GM12801 (cell line): Measurements from ENCODE around the gene AP2A2.

ENCODE experiments used
- TF ChIP-seq, protein P1 (sequence below): IDR thresholded peaks from one replicate; pipeline ENCODE4 v1.5.1; 2011; ENCODE audit warnings: control low read depth; ENCODE audit not compliant: insufficient read length; ENCODE audit errors: extremely low read depth

The AP2A2 gene

GRCh38 chr11:986270-986951 is 60.7 kb downstream of the AP2A2 start:
- TF ChIP-seq, protein P1, sequence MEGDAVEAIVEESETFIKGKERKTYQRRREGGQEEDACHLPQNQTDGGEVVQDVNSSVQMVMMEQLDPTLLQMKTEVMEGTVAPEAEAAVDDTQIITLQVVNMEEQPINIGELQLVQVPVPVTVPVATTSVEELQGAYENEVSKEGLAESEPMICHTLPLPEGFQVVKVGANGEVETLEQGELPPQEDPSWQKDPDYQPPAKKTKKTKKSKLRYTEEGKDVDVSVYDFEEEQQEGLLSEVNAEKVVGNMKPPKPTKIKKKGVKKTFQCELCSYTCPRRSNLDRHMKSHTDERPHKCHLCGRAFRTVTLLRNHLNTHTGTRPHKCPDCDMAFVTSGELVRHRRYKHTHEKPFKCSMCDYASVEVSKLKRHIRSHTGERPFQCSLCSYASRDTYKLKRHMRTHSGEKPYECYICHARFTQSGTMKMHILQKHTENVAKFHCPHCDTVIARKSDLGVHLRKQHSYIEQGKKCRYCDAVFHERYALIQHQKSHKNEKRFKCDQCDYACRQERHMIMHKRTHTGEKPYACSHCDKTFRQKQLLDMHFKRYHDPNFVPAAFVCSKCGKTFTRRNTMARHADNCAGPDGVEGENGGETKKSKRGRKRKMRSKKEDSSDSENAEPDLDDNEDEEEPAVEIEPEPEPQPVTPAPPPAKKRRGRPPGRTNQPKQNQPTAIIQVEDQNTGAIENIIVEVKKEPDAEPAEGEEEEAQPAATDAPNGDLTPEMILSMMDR, result no peak

GRCh38 chr11:986952-987305 is 61.3 kb downstream of the AP2A2 start:
- TF ChIP-seq, protein P1, result no peak

DNA sequence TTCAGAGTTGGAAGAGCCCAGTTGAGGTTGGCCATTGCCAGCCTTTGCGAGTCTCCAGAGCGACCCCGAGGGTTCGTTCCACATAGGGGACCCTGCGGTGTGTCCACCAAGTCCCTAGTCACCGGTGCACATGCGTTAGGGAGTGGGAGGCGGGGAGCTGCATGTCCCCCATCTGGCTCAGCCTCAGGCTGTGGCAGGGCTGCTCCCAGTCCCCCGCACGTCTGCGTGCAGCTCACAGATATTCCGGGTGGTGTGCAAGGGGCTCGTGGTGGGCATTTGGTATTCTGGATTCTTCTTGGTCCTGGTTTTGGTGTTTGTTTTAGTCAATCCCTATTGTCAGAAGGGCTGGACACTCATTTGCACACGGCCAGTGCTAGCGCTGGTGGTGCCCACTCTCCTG is 62.0 kb downstream of the AP2A2 start:
- TF ChIP-seq, protein P1, result no peak

- TF ChIP-seq, protein P1, result no peak
These were observed 64.4 kb downstream of the AP2A2 start for GRCh38 chr11:990101-990500.

DNA sequence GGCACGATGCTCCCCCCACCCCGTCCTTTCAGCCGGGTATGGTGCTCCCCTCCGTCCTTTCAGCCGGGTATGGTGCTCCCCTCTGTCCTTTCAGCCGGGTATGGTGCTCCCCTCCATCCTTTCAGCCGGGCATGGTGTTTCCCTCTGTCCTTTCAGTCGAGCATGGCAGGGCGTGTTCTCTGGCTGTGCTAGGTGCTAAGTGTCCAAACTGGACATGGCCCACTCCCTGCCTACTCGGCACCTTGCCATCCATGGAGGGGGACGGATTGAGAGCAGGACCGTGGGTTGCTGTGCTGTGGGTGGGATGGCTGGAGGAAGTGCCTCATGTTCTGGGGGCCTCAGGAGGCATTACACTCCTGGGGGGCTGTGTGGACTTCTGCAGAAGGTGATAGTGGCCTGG is 65.4 kb downstream of the AP2A2 start:
- TF ChIP-seq, protein P1, result no peak

DNA sequence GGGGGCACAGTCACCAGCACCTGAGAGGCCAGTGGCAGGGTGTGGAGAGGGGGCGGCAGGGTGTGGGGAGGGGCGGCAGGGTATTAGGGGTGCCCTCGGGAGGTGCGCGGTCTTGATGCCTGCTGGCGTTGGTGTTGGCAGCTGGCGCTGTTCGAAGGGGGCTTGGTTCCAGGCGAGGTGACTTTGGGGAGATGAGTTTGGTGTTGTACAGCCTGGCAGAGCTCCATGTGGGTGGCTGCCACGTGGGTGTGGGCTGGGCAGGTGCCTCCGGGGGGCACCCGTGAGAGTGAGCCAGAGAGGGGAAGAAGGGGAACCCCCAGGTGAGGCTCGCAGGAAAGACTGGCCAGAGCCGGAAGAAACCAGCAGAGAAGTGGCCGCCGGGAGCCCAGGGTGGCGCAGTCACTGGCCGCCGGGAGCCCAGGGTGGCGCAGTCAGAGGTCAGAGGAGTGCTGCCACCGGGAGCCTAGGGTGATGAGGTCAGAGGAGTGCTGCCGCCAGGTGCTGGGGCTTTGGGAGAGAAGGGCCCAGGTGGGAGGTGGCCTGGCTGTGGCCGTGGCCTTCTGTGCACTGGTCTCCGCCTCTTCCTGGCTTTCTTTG is 66.1 kb downstream of the AP2A2 start:
- TF ChIP-seq, protein P1, result no peak

DNA sequence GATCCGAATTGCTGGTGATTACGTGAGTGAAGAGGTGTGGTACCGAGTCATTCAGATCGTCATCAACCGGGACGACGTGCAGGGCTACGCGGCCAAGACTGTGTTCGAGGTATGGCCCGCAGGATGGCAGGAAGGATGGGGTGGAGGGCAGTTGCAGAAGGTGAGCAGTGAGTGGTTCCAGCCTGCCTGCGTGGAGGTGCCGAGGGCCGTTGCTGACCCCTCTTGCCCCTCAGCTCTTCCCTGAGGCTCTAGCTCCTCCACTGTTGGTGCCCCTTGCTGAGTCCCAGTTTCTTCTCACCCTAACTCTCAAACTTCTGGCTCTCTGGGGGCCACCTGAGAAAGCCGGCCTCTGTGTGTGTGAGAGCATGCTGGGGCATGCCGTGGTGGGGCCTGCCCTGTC is 66.9 kb downstream of the AP2A2 start:
- TF ChIP-seq, protein P1, result no peak
